HG03060 (cell line): Measurements from ENCODE around the gene GAB2.

Experiments
- ATAC-seq: cut with Tn5 transposase; IDR thresholded peaks from one replicate; pipeline ENCODE4 v1.9.1; 2021; ENCODE audit warnings: low read depth, moderate number of reproducible peaks; ENCODE audit not compliant: unreplicated experiment

GAB2 gene

GRCh38 chr11:78349114-78349513 is 68.5 kb downstream of the GAB2 start:
- no peak for ATAC-seq

GRCh38 chr11:78347956-78348355 is 69.7 kb downstream of the GAB2 start:
- ATAC-seq: no peak

GRCh38 chr11:78346799-78347198 is 70.8 kb downstream of the GAB2 start:
- no peak for ATAC-seq

GRCh38 chr11:78345450-78345849 is 72.2 kb downstream of the GAB2 start:
- ATAC-seq: no peak

GRCh38 chr11:78344676-78345075 is 72.9 kb downstream of the GAB2 start:
- no peak for ATAC-seq

- ATAC-seq: no peak
These were observed 73.5 kb downstream of the GAB2 start for GRCh38 chr11:78344094-78344493.

GRCh38 chr11:78343303-78343702 is 74.3 kb downstream of the GAB2 start:
- no peak for ATAC-seq

- ATAC-seq: no peak
These were observed 75.8 kb downstream of the GAB2 start for GRCh38 chr11:78341841-78342240.

GRCh38 chr11:78340530-78340929 is 77.1 kb downstream of the GAB2 start:
- no peak for ATAC-seq

GRCh38 chr11:78339945-78340344 is 77.7 kb downstream of the GAB2 start:
- no peak for ATAC-seq

- ATAC-seq: no peak
These were observed 78.1 kb downstream of the GAB2 start for GRCh38 chr11:78339483-78339882.

- ATAC-seq: no peak
These were observed 78.9 kb downstream of the GAB2 start for GRCh38 chr11:78338702-78339101.

- no peak for ATAC-seq
These were observed 79.5 kb downstream of the GAB2 start for GRCh38 chr11:78338138-78338537.

- no peak for ATAC-seq
These were observed 80.1 kb downstream of the GAB2 start for GRCh38 chr11:78337554-78337924.

GRCh38 chr11:78336877-78337553 is 80.6 kb downstream of the GAB2 start:
- ATAC-seq: no peak

GRCh38 chr11:78334109-78334508 is 83.5 kb downstream of the GAB2 start:
- no peak for ATAC-seq

GRCh38 chr11:78332872-78333271 is 84.7 kb downstream of the GAB2 start:
- ATAC-seq: no peak

- no peak for ATAC-seq
These were observed 85.3 kb downstream of the GAB2 start for GRCh38 chr11:78332174-78332866.

- no peak for ATAC-seq
These were observed 85.9 kb downstream of the GAB2 start for GRCh38 chr11:78331711-78332110.

GRCh38 chr11:78330361-78330760 is 87.3 kb downstream of the GAB2 start:
- no peak for ATAC-seq

GRCh38 chr11:78327945-78328344 is 89.7 kb downstream of the GAB2 start:
- ATAC-seq: no peak

- no peak for ATAC-seq
These were observed 92.3 kb downstream of the GAB2 start for GRCh38 chr11:78325274-78325781.
